Pancreas (tissue), 10 donors: Measurements from ENCODE around the gene PDZD7. TPM values are rescaled to one million over a fixed set of nuclear protein-coding genes. Genes with fewer than 3 reads are reported as not detected.

Experiments
- ATAC-seq, 4 donors: fragments of 200-7000 bp; cut with Tn5 transposase; one replicate each; pipeline versions ENCODE4 v1.8.0 to v1.9.1; 2020; ENCODE audit warnings: mild to moderate bottlenecking in 4 of 4, moderate library complexity in 4 of 4
- DNase-seq, 6 donors: peaks; one replicate each; pipeline ENCODE4 v3.0.0-alpha.2; 2020
- FAIRE-seq: peaks from 2 replicates; lab custom pipeline; 2012; peaks lifted over from hg19 to GRCh38; lab: Jason Lieb, UNC
- H3K27ac ChIP-seq, 4 donors: fragments of 200-600 bp; sonication (generic); 1 replicate in 3 of 4; 2 replicates in 1 of 4; pipeline versions ENCODE4 v1.5.0 to v1.8.0; 2020
- H3K27me3 ChIP-seq, 4 donors: fragments of 200-600 bp; one replicate each; pipeline ENCODE4 v1.8.0; 2021
- H3K36me3 ChIP-seq, 3 donors: fragments of 200-600 bp; sonication (generic) in 1 of 3; one replicate each; pipeline versions ENCODE4 v1.5.0 to v1.8.0; 2020 to 2021
- H3K4me1 ChIP-seq, 3 donors: fragments of 200-600 bp; one replicate each; pipeline ENCODE4 v1.8.0; 2021
- H3K4me3 ChIP-seq, 4 donors: fragments of 200-600 bp; sonication (generic) in 2 of 4; one replicate each; pipeline versions ENCODE4 v1.5.0 to v1.8.0; 2020 to 2021
- H3K9me3 ChIP-seq, 4 donors: fragments of 200-600 bp; one replicate each; pipeline ENCODE4 v1.8.0; 2021
- CTCF ChIP-seq, 4 donors: fragments of 200-600 bp; sonication (generic) in 3 of 4; IDR thresholded peaks; one replicate each; pipeline versions ENCODE4 v1.5.0 to v1.8.0; 2021; ENCODE audit warnings: antibody characterized with exemption in 4 of 4
- WGBS, 2 donors: extraction: QIAGEN DNeasy Blood & Tissue Kit; methylation state at CpG; one replicate each; pipeline ENCODE4 v1.1.7; 2013; 5-methylcytosine and 5-hydroxymethylcytosine counted together
- intact Hi-C, 3 donors: fragments of 100-400 bp; cut with DNase I; formaldehyde crosslinking; loops; one replicate each; pipeline versions ENCODE4 v1.11.1 to v1.14.2; 2022
- polyA plus RNA-seq, 2 donors: library from polyadenylated mRNA; stranded (reverse); fragments of 200-250 nt; gene quantifications; one replicate each; pipeline ENCODE4 v1.2.3, GENCODE V29; 2013
- total RNA-seq, 6 donors: library from RNA; stranded (reverse); fragmentation: NEBNext Ultra II Directional in 4 of 6; extraction: Animal tissue kit (Norgen Biotek cat#: 25700) in 4 of 6; gene quantifications; one replicate each; pipeline versions ENCODE4 v1.2.1 to v1.2.4, GENCODE V29; 2021 to 2023
- donor health status: healthy with polysubstance abuse.
- donor health status: DM: no; HTN: no; CAD: no; lungs with moderate emphysema.
- donor health status: DM: no; HTN: no; CAD: no.
- donor health status: control.
- donor health status: control.
- donor health status: Bipolar disorder and iron deficiency.
- donor health status: DM: yes; HTN: yes; CAD: no.
- donor health status: DM: no; HTN: no; CAD: no.
- donor health status: DM: no; HTN: no; CAD: no.
- donor health status: DM: yes; HTN: yes; CAD: no.

The PDZD7 gene
- total and polyA plus RNA-seq, 8 donors = 0.18 to 0.99 (median 0.38) TPM

DNA sequence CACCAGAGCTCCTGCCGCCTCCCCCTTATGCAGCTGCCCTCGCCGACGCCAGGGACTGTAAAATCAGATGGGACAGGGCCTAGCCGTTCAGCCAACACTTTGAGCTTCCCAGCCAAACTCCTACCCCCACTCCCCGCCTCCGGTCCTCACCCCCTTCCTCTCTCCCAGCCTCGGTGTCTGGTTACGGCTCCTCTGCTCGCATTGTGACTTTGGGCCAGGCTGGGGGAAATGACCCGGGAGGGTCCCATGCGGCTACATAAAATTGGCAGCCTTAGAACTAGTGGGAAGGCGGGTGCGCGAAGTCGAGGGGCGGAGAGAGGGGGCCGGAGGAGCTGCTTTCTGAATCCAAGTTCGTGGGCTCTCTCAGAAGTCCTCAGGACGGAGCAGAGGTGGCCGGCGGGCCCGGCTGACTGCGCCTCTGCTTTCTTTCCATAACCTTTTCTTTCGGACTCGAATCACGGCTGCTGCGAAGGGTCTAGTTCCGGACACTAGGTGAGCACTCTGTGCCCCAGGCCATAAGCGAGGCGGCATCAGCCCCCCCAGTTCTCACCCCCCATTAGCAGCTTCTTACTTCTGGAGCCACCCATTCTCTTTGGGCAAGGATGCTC is 30.8 kb upstream of the PDZD7 start, which contains the start of gene KAZALD1:
KAZALD1 (plus strand) TSS at position 366 of the 608 bp plus-strand sequence. CDS start 604 bp downstream, outside the sequence.
- TF ChIP-seq CTCF (IDR thresholded peaks at IDR 0.05) = no peak
- FAIRE-seq (no peak), ATAC-seq (peak in 1 of 4 donors; percentile 0), DNase-seq (peak in 3 of 6 donors; percentile 34 to 72 (median 43))
- Histone ChIP-seq H3K4me3 (peak within 1 kb of the TSS; percentile 28 to 83 (median 67)), H3K4me1 (peaks cover 4 to 11% (median 6%) of the 10 kb centered on the region in 3 donors), H3K27ac (peak within 1 kb of the TSS; percentile 75 to 90 (median 86)), H3K9me3 (no peaks in the 10 kb centered on the region), H3K36me3 (no peaks in the 10 kb centered on the region), H3K27me3 (no peaks in the 10 kb centered on the region)
- WGBS, 2 donors = 80 to 81% methylated on average over 31 of the region's 31 CpGs
- intact Hi-C loops = no loop called here

GRCh38 chr10:101060951-101061623 is 30.2 kb upstream of the PDZD7 start:
- intact Hi-C loops = no loop called here
- FAIRE-seq = no peak
- Histone ChIP-seq H3K27ac (peak overlapping the region; percentile 75 to 90 (median 86)), H3K36me3 (no peaks in the 10 kb centered on the region), H3K27me3 (no peaks in the 10 kb centered on the region), H3K4me1 (peaks cover 4 to 8% (median 6%) of the 10 kb centered on the region in 3 donors), H3K9me3 (no peaks in the 10 kb centered on the region), H3K4me3 (peak overlapping the region; percentile 28 to 83 (median 67))
- peak; percentile 86 to 98 (median 96) for DNase-seq
- WGBS, 2 donors = 6 to 8% methylated on average over 63 to 67 of the region's 67 CpGs
- no peak for TF ChIP-seq CTCF (IDR thresholded peaks at IDR 0.05)
- ATAC-seq = peak; percentile 85 to 94 (median 90)

DNA sequence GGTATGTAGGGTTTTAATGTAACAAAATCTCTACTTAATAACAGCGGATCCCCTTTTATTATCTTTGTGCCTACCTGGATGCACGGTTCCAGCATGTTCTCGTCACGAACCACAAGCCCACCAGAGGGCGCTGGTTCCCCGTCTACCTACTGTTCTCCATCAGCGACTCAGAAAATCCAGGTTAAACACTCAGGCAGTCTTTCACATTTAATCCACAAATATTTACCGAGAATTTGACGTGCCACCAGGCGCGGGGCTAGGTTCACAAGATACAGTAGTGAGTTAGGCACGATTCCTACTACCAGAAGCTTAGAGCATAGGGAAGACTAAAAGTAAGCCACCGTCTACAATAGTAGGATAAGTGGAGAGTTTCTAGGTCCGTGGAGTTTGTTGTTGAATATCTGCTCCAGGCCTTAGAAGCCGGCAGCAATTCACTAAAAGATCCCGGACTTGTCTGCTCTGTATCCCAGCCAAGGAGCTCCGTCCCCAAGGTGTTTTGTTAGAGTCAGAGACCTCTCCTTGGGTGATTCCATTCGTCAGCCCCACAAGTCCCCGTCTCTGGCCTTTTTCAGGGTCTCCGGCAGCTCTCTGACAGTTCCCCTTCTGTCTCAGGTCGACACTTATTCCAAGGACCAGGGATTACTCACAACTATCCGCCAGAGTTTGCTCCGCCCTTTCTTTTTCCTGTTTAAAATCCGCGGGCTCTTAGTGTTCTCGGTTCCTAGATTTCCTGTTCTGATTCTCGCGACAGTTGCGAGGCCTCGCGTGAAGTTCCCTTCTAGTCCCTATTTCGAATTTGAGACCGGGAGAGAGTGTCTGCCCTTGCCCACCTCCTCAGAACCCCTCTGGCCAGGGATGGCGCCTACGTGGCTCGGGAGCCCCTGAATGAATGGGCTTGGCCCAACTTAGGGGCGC is 29.4 kb upstream of the PDZD7 start:
- peak; percentile 87 to 97 (median 91) for DNase-seq
- WGBS, 2 donors = 0% methylated on average over 37 of the region's 37 CpGs
- Histone ChIP-seq H3K4me1 (peaks cover 4 to 6% (median 4%) of the 10 kb centered on the region in 3 donors), H3K27me3 (no peaks in the 10 kb centered on the region), H3K36me3 (no peaks in the 10 kb centered on the region), H3K9me3 (no peaks in the 10 kb centered on the region), H3K4me3 (peak overlapping the region; percentile 28 to 83 (median 67)), H3K27ac (peak overlapping the region; percentile 75 to 90 (median 86))
- ATAC-seq = peak; percentile 80 to 91 (median 85)
- TF ChIP-seq CTCF (IDR thresholded peaks at IDR 0.05) = peak; percentile 66 to 81 (median 75)
- FAIRE-seq = no peak
- intact Hi-C loops = no loop called here

- intact Hi-C loops = no loop called here
- WGBS, 2 donors = 90 to 95% methylated on average over 4 of the region's 4 CpGs
- TF ChIP-seq CTCF (IDR thresholded peaks at IDR 0.05) = no peak
Measured at GRCh38 chr10:101056365-101057151, 25.6 kb upstream of the PDZD7 start.

More at GRCh38 chr10:101056365-101057151, 25.6 kb upstream of the PDZD7 start:
- no peaks in the 10 kb centered on the region for H3K36me3 ChIP-seq
- no peaks in the 10 kb centered on the region for H3K9me3 ChIP-seq
- FAIRE-seq (no peak), ATAC-seq (no peak), DNase-seq (no peak)
- H3K27ac ChIP-seq = no peak overlapping the region
- H3K27me3 ChIP-seq = no peaks in the 10 kb centered on the region
- H3K4me3 ChIP-seq = no peak overlapping the region
- no peaks in the 10 kb centered on the region for H3K4me1 ChIP-seq
